ENCODE results near the gene TCL1B. TPM values are rescaled to one million over a fixed set of nuclear protein-coding genes. Genes with fewer than 3 reads are reported as not detected.
A peak's percentile ranks its signal among the peaks of the same experiment; 100 is the strongest.

The TCL1B gene
- total and polyA plus RNA-seq, 2 donors (not counting 1 experiment from before 2014, with no cell fraction given) = 5.7 to 9.6 TPM

- peaks cover 0 to 5% (median 3%) of the 10 kb centered on the region in 4 experiments for H3K27me3 ChIP-seq (replicated peaks in 1 of 4; ENCODE audit: control extremely low read depth in 1 of 4, control insufficient read depth in 3 of 4, insufficient read depth in 4 of 4, low read length in 3 of 4)
- H3K36me3 ChIP-seq (replicated peaks in 1 of 2; ENCODE audit: control extremely low read depth in 1 of 2, control insufficient read depth in 1 of 2, extremely low read depth in 1 of 2, insufficient read depth in 2 of 2, low read length in 1 of 2) = peaks cover 8 to 33% of the 10 kb centered on the region in 2 experiments
- peak overlapping the region; percentile 11 for H2AFZ ChIP-seq (ENCODE audit: insufficient read depth, low read depth, low read length, poor library complexity, severe bottlenecking)
- ChIA-PET CTCF (interaction anchor here (1.5 to 3.8 kb wide), 6 partner anchors 13 to 103 kb away, joined by 4 to 18 read pairs (median 10); no protein-coding TSS in a partner anchor), POLR2A (interaction anchor here (1.2 to 1.8 kb wide), 3 partner anchors 15 to 101 kb away, joined by 3 to 19 read pairs (median 8); no protein-coding TSS in a partner anchor)
- peak overlapping the region; percentile 93 for H3K27ac Mint-ChIP-seq
- no peaks in the 10 kb centered on the region for H3K9me3 Mint-ChIP-seq (ENCODE audit: insufficient read depth)
- TF ChIP-seq CTCF (IDR thresholded peaks at IDR 0.05) (no peak), EZH2 (IDR thresholded peaks at IDR 0.05; ENCODE audit: borderline replicate concordance, insufficient read depth, low read depth, low read length, poor library complexity, severe bottlenecking) (no peak)
- H3K4me1 ChIP-seq (ENCODE audit: control insufficient read depth in 2 of 2, insufficient read depth in 2 of 2, low read length in 2 of 2) = peaks cover 36 to 70% of the 10 kb centered on the region in 2 donors
- WGBS (ENCODE audit: insufficient coverage) = 48% methylated on average over 8 of the region's 9 CpGs
- H3K4me3 Mint-ChIP-seq = peak overlapping the region; percentile 95
- intact Hi-C loops (cut with micrococcal nuclease) = loop anchor here (2.0 to 5.0 kb wide), 2 partner anchors 16 to 60 kb away; no protein-coding TSS in a partner anchor
- H3K9me3 ChIP-seq (ENCODE audit: control extremely low read depth in 1 of 3, control insufficient read depth in 2 of 3, insufficient read depth in 1 of 3, low read length in 2 of 3) = peaks cover 0 to 5% (median 0%) of the 10 kb centered on the region in 3 donors
- H3K4me1 Mint-ChIP-seq = peaks cover 66% of the 10 kb centered on the region
- DNase-seq = no peak
- ATAC-seq (ENCODE audit: low read depth) = no peak
- H4K20me1 ChIP-seq (ENCODE audit: control insufficient read depth, insufficient read depth, low read length, poor library complexity, severe bottlenecking) = no peaks in the 10 kb centered on the region
- peak overlapping the region; percentile 75 for H3K4me2 ChIP-seq (replicated peaks; ENCODE audit: low read depth, low read length, poor library complexity, severe bottlenecking)
- peak overlapping the region; percentile 82 for H3K9ac ChIP-seq (ENCODE audit: low read length)
- H3K27ac ChIP-seq (ENCODE audit: low read length in 2 of 2) = peak overlapping the region; percentile 76 to 81
- H3K27me3 Mint-ChIP-seq = peaks cover 32% of the 10 kb centered on the region
- peaks cover 86% of the 10 kb centered on the region for H3K79me2 ChIP-seq (ENCODE audit: control insufficient read depth, insufficient read depth, low read length)
- H3K4me3 ChIP-seq (ENCODE audit: control extremely low read depth in 1 of 5, extremely low read depth in 1 of 5, insufficient read depth in 1 of 5, low read depth in 2 of 5, low read length in 4 of 5) = peak overlapping the region; percentile 70 to 96 (median 90)
Measured at GRCh38 chr14:95712398-95712797, 26.2 kb downstream of the TCL1B start.

Data from B cell (primary cell).